HEK293T (cell line): ENCODE data around the gene B3GLCT.

Source experiments
- ARNT ChIP-seq: fragments of 450-650 bp; IDR thresholded peaks from 2 replicates; pipeline ENCODE4 v1.6.1; 2017; ENCODE audit warnings: mild to moderate bottlenecking
- BHLHE40 ChIP-seq: fragments of 450-650 bp; IDR thresholded peaks from 2 replicates; pipeline ENCODE4 v1.6.1; 2016; ENCODE audit warnings: mild to moderate bottlenecking, moderate library complexity, borderline replicate concordance
- ELF4 ChIP-seq: fragments of 450-650 bp; IDR thresholded peaks from 2 replicates; pipeline ENCODE4 v1.6.1; 2017; ENCODE audit warnings: antibody characterized with exemption
- FOXA1 ChIP-seq: fragments of 450-650 bp; IDR thresholded peaks from 2 replicates; pipeline ENCODE4 v1.6.1; 2016; ENCODE audit warnings: mild to moderate bottlenecking
- FOXM1 ChIP-seq: fragments of 450-650 bp; IDR thresholded peaks from 2 replicates; pipeline ENCODE4 v1.6.1; 2017; ENCODE audit warnings: mild to moderate bottlenecking, borderline replicate concordance
- HDGF ChIP-seq: fragments of 450-650 bp; IDR thresholded peaks from 2 replicates; pipeline ENCODE4 v1.6.1; 2017; ENCODE audit warnings: antibody characterized with exemption, borderline replicate concordance
- L3MBTL2 ChIP-seq: fragments of 450-650 bp; conservative IDR thresholded peaks from 2 replicates; pipeline ENCODE4 v1.6.1; 2016; ENCODE audit warnings: mild to moderate bottlenecking
- SP1 ChIP-seq: fragments of 450-650 bp; IDR thresholded peaks from 2 replicates; pipeline ENCODE4 v1.6.1; 2017
- SUZ12 ChIP-seq: fragments of 450-650 bp; IDR thresholded peaks from 2 replicates; pipeline ENCODE4 v1.6.1; 2016; ENCODE audit warnings: mild to moderate bottlenecking

- TF ChIP-seq SP1 (no peak), HDGF (no peak), ARNT (no peak), FOXM1 (no peak), L3MBTL2 (no peak), ELF4 (no peak), BHLHE40 (no peak), SUZ12 (no peak), FOXA1 (no peak)
These were observed 161.9 kb downstream of the B3GLCT start for GRCh38 chr13:31361673-31362072.
